Neural progenitor cell (in vitro differentiated cells): Measurements from ENCODE around the gene BFSP2. TPM values are rescaled to one million over a fixed set of nuclear protein-coding genes. Genes with fewer than 3 reads are reported as not detected.
"Not testable (repeated sequence)": the region's sequence is repeated elsewhere in the genome, so short reads cannot be mapped to it uniquely, and the experiment has no call there.

Experiments
- DNase-seq: peaks from one replicate; pipeline ENCODE4 v3.0.0-alpha.2; 2016; ENCODE audit warnings: low spot score
- H2AFZ ChIP-seq: fragments of 200-600 bp; sonication (generic); replicated peaks from 2 replicates; pipeline ENCODE4 v1.6.1; 2016; ENCODE audit warnings: antibody characterized with exemption
- H3F3A ChIP-seq: fragments of 200-600 bp; sonication (generic); 2 replicates; pipeline ENCODE4 v1.6.1; 2016; ENCODE audit warnings: antibody characterized with exemption, low read depth
- H3K27ac ChIP-seq: fragments of 200-600 bp; sonication (generic); 2 replicates; pipeline ENCODE4 v1.5.1; 2016; ENCODE audit warnings: mild to moderate bottlenecking
- H3K27me3 ChIP-seq: fragments of 200-600 bp; sonication (generic); 2 replicates; pipeline ENCODE4 v1.6.1; 2016; ENCODE audit warnings: mild to moderate bottlenecking, moderate library complexity
- H3K36me3 ChIP-seq: fragments of 200-600 bp; sonication (generic); 2 replicates; pipeline ENCODE4 v1.5.1; 2016
- H3K4me1 ChIP-seq: fragments of 200-600 bp; sonication (generic); 2 replicates; pipeline ENCODE4 v1.6.1; 2016; ENCODE audit warnings: mixed run types
- H3K4me2 ChIP-seq: fragments of 200-600 bp; sonication (generic); 2 replicates; pipeline ENCODE4 v1.6.1; 2016
- H3K4me3 ChIP-seq: fragments of 200-600 bp; sonication (generic); 2 replicates; pipeline ENCODE4 v1.5.1; 2016
- H3K79me2 ChIP-seq: fragments of 200-600 bp; sonication (generic); 2 replicates; pipeline ENCODE4 v1.6.1; 2016; ENCODE audit warnings: low read depth
- H3K9ac ChIP-seq: fragments of 200-600 bp; sonication (generic); 2 replicates; pipeline ENCODE4 v1.6.1; 2016
- H3K9me3 ChIP-seq: fragments of 200-600 bp; sonication (generic); 2 replicates; pipeline ENCODE4 v1.5.1; 2016; ENCODE audit warnings: low read depth
- H4K20me1 ChIP-seq: fragments of 200-600 bp; sonication (generic); 2 replicates; pipeline ENCODE4 v1.6.1; 2016; ENCODE audit warnings: low read depth
- H3K27ac Mint-ChIP-seq: 3 replicates; pipeline ENCODE4 v1.8.0; 2021; ENCODE audit warnings: mixed read lengths
- H3K27me3 Mint-ChIP-seq: 2 replicates; pipeline ENCODE4 v1.8.0; 2022; ENCODE audit warnings: low read depth, mild to moderate bottlenecking, inconsistent platforms, moderate library complexity, mixed read lengths; ENCODE audit not compliant: insufficient read depth
- H3K36me3 Mint-ChIP-seq: 3 replicates; pipeline ENCODE4 v1.8.0; 2021; ENCODE audit warnings: mixed read lengths
- H3K4me1 Mint-ChIP-seq: 3 replicates; pipeline ENCODE4 v1.8.0; 2021; ENCODE audit warnings: mixed read lengths
- H3K4me3 Mint-ChIP-seq: 3 replicates; pipeline ENCODE4 v1.8.0; 2021; ENCODE audit warnings: mild to moderate bottlenecking, moderate library complexity, mixed read lengths
- H3K9me3 Mint-ChIP-seq: 3 replicates; pipeline ENCODE4 v1.8.0; 2020; ENCODE audit warnings: mixed read lengths
- EZH2 ChIP-seq: fragments of 200-600 bp; sonication (generic); IDR thresholded peaks from 2 replicates; pipeline ENCODE4 v1.6.1; 2017; ENCODE audit warnings: antibody characterized with exemption, mild to moderate bottlenecking, moderate library complexity
- EZH2phosphoT487 ChIP-seq: fragments of 200-600 bp; sonication (generic); IDR thresholded peaks from 2 replicates; pipeline ENCODE4 v1.6.1; 2017; ENCODE audit warnings: antibody characterized with exemption
- total RNA-seq: library from RNA; depleted of rRNA; stranded (reverse); fragments of >200 nt; gene quantifications from 2 replicates; pipeline ENCODE4 v1.2.3, GENCODE V29; 2015; ENCODE audit warnings: low replicate concordance
- TF ChIP-seq, protein P1 (sequence below): fragments of 200-600 bp; sonication (generic); IDR thresholded peaks from 2 replicates; pipeline ENCODE4 v1.5.1; 2017; ENCODE audit warnings: antibody characterized with exemption, mild to moderate bottlenecking

Gene BFSP2
- total RNA-seq, 1 donor from 2014 or later = not detected

DNA sequence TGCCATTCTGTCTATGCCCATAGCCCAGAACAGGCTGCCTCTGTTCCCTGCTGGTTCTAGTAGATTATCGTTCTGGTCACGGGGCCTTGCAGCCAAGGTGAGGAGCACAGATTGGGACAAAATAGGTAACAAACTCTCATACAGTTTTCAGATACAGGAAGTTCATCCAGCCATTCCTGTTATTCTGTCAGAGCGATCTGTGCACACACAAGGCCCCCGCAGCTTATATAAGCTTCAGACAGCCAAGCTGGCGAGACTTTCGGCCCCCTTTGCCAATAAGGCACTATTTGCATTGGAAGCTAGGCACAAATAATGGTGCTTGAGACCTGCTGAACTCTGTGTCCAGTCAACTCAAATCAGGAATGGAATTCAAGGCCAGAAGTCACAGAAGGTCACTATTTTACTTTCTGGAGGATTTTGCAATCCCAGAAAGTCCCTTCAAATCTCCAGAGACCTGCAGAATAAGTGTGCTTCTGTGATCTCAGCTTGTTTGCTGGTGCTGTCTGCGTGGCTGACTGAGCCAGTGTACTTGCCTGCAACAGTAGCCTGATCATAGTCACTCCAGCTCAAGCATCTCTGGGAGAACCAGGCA lies 69.4 kb downstream of the BFSP2 start:
- Histone ChIP-seq H3K9ac (no peak overlapping the region), H3K27ac (no peak overlapping the region), H3K79me2 (no peaks in the 10 kb centered on the region), H3K4me2 (no peak overlapping the region), H3F3A (peaks cover 22% of the 10 kb centered on the region), H3K4me1 (peaks cover 68% of the 10 kb centered on the region), H4K20me1 (no peaks in the 10 kb centered on the region), H3K9me3 (no peaks in the 10 kb centered on the region), H2AFZ (no peak overlapping the region), H3K4me3 (no peak overlapping the region), H3K27me3 (no peaks in the 10 kb centered on the region), H3K36me3 (no peaks in the 10 kb centered on the region)
- H3K27ac Mint-ChIP-seq = no peak overlapping the region
- DNase-seq = no peak
- H3K4me3 Mint-ChIP-seq = no peak overlapping the region
- peaks cover 6% of the 10 kb centered on the region for H3K27me3 Mint-ChIP-seq
- H3K9me3 Mint-ChIP-seq = peaks cover 5% of the 10 kb centered on the region
- no peaks in the 10 kb centered on the region for H3K36me3 Mint-ChIP-seq
- TF ChIP-seq, protein P1, sequence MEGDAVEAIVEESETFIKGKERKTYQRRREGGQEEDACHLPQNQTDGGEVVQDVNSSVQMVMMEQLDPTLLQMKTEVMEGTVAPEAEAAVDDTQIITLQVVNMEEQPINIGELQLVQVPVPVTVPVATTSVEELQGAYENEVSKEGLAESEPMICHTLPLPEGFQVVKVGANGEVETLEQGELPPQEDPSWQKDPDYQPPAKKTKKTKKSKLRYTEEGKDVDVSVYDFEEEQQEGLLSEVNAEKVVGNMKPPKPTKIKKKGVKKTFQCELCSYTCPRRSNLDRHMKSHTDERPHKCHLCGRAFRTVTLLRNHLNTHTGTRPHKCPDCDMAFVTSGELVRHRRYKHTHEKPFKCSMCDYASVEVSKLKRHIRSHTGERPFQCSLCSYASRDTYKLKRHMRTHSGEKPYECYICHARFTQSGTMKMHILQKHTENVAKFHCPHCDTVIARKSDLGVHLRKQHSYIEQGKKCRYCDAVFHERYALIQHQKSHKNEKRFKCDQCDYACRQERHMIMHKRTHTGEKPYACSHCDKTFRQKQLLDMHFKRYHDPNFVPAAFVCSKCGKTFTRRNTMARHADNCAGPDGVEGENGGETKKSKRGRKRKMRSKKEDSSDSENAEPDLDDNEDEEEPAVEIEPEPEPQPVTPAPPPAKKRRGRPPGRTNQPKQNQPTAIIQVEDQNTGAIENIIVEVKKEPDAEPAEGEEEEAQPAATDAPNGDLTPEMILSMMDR = no peak
- TF ChIP-seq EZH2phosphoT487 (no peak), EZH2 (no peak)
- peaks cover 62% of the 10 kb centered on the region for H3K4me1 Mint-ChIP-seq

DNA sequence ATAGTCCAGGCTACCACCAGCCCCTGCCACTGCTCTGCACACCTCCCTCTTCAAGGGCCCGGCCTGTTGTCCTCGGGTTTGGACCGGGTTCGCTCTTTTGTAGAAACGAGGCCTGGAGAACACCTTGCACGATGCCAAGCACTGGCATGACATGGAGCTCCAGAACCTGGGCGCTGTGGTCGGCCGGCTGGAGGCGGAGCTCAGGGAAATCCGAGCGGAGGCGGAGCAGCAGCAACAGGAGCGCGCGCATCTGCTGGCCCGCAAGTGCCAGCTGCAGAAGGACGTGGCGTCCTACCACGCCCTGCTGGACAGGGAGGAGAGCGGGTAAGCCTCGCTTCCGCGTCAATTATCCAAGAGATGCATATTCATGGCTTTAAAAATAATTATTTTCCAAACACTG lies 72.4 kb downstream of the BFSP2 start:
- Histone ChIP-seq H2AFZ (peak overlapping the region; percentile 24), H3K27ac (peak overlapping the region; percentile 82), H3K4me3 (no peak overlapping the region), H3K4me2 (peak overlapping the region; percentile 59), H3K27me3 (no peaks in the 10 kb centered on the region), H3F3A (peaks cover 45% of the 10 kb centered on the region), H3K9ac (no peak overlapping the region), H3K36me3 (no peaks in the 10 kb centered on the region), H3K4me1 (peaks cover 71% of the 10 kb centered on the region), H3K79me2 (no peaks in the 10 kb centered on the region), H3K9me3 (no peaks in the 10 kb centered on the region), H4K20me1 (no peaks in the 10 kb centered on the region)
- peaks cover 6% of the 10 kb centered on the region for H3K27me3 Mint-ChIP-seq
- no peak overlapping the region for H3K4me3 Mint-ChIP-seq
- peaks cover 8% of the 10 kb centered on the region for H3K9me3 Mint-ChIP-seq
- TF ChIP-seq EZH2phosphoT487 = no peak
- no peak for TF ChIP-seq EZH2
- TF ChIP-seq, protein P1 = no peak
- H3K36me3 Mint-ChIP-seq = no peaks in the 10 kb centered on the region
- peak overlapping the region; percentile 22 for H3K27ac Mint-ChIP-seq
- peak; percentile 71 for DNase-seq
- peaks cover 63% of the 10 kb centered on the region for H3K4me1 Mint-ChIP-seq

DNA sequence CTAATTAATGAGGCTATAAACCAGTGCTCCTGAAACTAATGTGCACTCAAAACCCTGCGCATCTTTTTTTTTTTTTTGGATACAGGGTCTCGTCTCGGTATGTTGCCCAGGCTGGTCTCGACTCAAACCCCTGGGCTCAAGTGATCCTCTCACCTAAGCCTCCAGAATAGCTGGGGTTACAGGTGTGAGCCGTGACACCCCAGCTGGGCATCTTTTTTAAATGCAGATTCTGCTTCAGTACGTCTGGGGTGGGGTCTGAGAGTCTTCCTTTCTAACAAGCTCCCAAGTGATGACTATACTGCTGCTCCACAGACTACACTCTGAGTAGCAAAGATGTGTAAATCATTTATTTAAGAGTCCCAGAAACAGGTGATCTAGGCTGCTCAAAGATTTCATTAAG lies 73.0 kb downstream of the BFSP2 start:
- Histone ChIP-seq H3K4me3 (no peak overlapping the region), H3K36me3 (no peaks in the 10 kb centered on the region), H3K9me3 (no peaks in the 10 kb centered on the region), H2AFZ (no peak overlapping the region), H3K79me2 (no peaks in the 10 kb centered on the region), H4K20me1 (no peaks in the 10 kb centered on the region), H3K9ac (no peak overlapping the region), H3F3A (peaks cover 50% of the 10 kb centered on the region), H3K27me3 (no peaks in the 10 kb centered on the region), H3K4me1 (peaks cover 73% of the 10 kb centered on the region), H3K4me2 (peak overlapping the region; percentile 59), H3K27ac (peak overlapping the region; percentile 82)
- peaks cover 58% of the 10 kb centered on the region for H3K4me1 Mint-ChIP-seq
- no peaks in the 10 kb centered on the region for H3K36me3 Mint-ChIP-seq
- TF ChIP-seq EZH2phosphoT487 (no peak), EZH2 (no peak)
- TF ChIP-seq, protein P1 = no peak
- H3K4me3 Mint-ChIP-seq = no peak overlapping the region
- peaks cover 6% of the 10 kb centered on the region for H3K27me3 Mint-ChIP-seq
- H3K27ac Mint-ChIP-seq = peak overlapping the region; percentile 54
- peaks cover 8% of the 10 kb centered on the region for H3K9me3 Mint-ChIP-seq
- peak; percentile 22 for DNase-seq

DNA sequence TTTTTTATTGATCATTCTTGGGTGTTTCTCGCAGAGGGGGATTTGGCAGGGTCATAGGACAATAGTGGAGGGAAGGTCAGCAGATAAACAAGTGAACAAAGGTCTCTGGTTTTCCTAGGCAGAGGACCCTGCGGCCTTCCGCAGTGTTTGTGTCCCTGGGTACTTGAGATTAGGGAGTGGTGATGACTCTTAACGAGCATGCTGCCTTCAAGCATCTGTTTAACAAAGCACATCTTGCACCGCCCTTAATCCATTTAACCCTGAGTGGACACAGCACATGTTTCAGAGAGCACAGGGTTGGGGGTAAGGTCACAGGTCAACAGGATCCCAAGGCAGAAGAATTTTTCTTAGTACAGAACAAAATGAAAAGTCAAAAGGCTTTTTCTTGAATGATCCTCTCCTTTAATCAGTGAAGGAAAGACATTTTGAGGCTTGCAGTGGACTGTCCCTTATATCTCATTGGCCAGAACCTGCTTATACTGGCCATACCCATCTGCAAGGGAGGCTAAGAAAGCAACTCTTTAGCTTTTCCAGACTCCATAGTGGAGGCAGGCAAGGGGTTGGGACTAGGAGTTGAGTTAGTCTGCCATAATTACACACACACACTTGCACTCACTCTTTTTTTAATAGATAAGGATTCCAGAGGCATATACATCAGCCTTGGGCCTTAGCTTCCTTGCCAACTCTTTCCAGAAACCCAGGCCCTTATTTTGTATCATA lies 73.8 kb downstream of the BFSP2 start:
- Histone ChIP-seq H3K27ac (peak overlapping the region; percentile 99), H3K4me3 (peak overlapping the region; percentile 9), H3K4me2 (peak overlapping the region; percentile 60), H3K4me1 (peaks cover 73% of the 10 kb centered on the region), H3F3A (peaks cover 57% of the 10 kb centered on the region)
- peak overlapping the region; percentile 93 for H3K27ac Mint-ChIP-seq
- H3K9ac ChIP-seq, H3K36me3 Mint-ChIP-seq, H3K36me3 ChIP-seq, H4K20me1 ChIP-seq, H3K9me3 Mint-ChIP-seq, H3K27me3 ChIP-seq, H3K79me2 ChIP-seq, H3K27me3 Mint-ChIP-seq, H3K9me3 ChIP-seq, H2AFZ ChIP-seq: not testable (repeated sequence)
- peak; percentile 57 for DNase-seq
- peaks cover 58% of the 10 kb centered on the region for H3K4me1 Mint-ChIP-seq
- H3K4me3 Mint-ChIP-seq = peak overlapping the region; percentile 19
